ENCODE data around the gene OXCT1. TPM values are rescaled to one million over a fixed set of nuclear protein-coding genes. Genes with fewer than 3 reads are reported as not detected.

Gene OXCT1
- total and polyA plus RNA-seq, 9 of the 15 experiments (the other 6 are each of a cell fraction or from before 2014, with no cell fraction given): 24.7 to 61.2 (median 41.9) TPM

DNA sequence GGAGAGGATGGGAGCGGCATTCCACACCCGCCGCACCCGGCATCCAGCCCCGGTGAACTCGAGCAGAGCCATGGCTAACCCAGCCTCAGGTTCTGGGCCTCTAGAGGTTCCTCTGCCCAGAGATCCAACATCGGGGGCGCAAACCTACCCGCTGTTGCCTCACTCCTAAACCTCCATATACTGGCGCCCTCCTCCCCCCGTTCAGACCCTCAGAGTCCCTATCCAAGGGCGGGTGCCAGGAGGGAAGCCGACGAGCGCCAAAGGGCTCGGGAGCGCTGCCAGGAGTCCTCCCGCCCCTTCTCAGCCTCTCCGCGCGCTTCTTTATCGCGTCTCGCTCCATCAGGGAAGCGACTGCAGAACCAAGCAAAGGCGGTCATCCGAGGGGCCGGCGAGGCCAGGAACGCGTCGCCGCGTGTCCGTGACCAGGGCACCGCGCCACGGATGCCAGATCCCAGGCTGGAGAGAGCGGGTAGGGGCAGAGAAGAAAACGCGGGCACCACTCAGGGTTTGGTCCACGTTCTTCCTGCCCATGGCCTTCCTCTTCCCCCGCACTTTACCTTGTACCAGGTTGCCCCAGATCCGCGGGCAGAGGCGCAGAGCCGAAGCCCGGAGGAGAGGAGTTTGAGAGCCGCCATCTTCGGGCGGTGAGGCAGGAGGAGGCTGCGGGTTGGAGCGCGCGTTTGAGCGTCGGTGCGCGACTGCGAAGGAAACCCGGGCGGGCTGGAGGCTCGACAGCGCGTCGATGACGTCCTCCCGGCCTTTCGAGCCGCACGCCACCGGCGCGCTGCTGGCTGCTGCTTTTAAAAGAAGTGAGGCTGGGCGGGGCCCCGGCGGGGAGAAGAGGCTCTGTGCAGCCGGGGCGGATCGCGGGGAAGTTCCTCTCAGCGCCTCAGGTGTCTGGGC, at the start of gene OXCT1 (continued):
- TF ChIP-seq, protein P1, sequence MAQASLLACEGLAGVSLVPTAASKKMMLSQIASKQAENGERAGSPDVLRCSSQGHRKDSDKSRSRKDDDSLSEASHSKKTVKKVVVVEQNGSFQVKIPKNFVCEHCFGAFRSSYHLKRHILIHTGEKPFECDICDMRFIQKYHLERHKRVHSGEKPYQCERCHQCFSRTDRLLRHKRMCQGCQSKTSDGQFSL (CRISPR knock-in tag; IDR thresholded peaks at IDR 0.05): no peak
- TF ChIP-seq, protein P1 (tag; IDR thresholded peaks at IDR 0.05): no peak
- TF ChIP-seq PHB (CRISPR knock-in tag; IDR thresholded peaks at IDR 0.05) (no peak), MYC (IDR thresholded peaks at IDR 0.05; ENCODE audit: low read depth, low read length) (peak; percentile 47), MYC (CRISPR knock-in tag; IDR thresholded peaks at IDR 0.05; ENCODE audit: borderline replicate concordance, low read depth) (no peak), ZNF12 (CRISPR knock-in tag; IDR thresholded peaks at IDR 0.05) (peak; percentile 14; the same call in 1 of the 2 replicates), RB1 (IDR thresholded peaks at IDR 0.05; ENCODE audit: low read depth) (peak; percentile 55; the same call in 1 of the 2 replicates), MIER1 (IDR thresholded peaks at IDR 0.05; ENCODE audit: low read depth) (0 out of 2 replicates have a peak, but pooled peaks have one; percentile 23), EP400 (IDR thresholded peaks at IDR 0.05) (peak; percentile 84), MXI1 (IDR thresholded peaks at IDR 0.05; ENCODE audit: low read depth, low read length) (no peak), PHF20 (IDR thresholded peaks at IDR 0.05; ENCODE audit: partially characterized antibody) (peak; percentile 62), RNF2 (IDR thresholded peaks at IDR 0.05) (peak; percentile 62; the same call in 1 of the 2 replicates), ZNF311 (CRISPR knock-in tag; IDR thresholded peaks at IDR 0.05) (no peak), MCM2 (IDR thresholded peaks at IDR 0.05; ENCODE audit: low read depth) (no peak)
- TF ChIP-seq, protein P2, sequence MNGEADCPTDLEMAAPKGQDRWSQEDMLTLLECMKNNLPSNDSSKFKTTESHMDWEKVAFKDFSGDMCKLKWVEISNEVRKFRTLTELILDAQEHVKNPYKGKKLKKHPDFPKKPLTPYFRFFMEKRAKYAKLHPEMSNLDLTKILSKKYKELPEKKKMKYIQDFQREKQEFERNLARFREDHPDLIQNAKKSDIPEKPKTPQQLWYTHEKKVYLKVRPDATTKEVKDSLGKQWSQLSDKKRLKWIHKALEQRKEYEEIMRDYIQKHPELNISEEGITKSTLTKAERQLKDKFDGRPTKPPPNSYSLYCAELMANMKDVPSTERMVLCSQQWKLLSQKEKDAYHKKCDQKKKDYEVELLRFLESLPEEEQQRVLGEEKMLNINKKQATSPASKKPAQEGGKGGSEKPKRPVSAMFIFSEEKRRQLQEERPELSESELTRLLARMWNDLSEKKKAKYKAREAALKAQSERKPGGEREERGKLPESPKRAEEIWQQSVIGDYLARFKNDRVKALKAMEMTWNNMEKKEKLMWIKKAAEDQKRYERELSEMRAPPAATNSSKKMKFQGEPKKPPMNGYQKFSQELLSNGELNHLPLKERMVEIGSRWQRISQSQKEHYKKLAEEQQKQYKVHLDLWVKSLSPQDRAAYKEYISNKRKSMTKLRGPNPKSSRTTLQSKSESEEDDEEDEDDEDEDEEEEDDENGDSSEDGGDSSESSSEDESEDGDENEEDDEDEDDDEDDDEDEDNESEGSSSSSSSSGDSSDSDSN (IDR thresholded peaks at IDR 0.05; ENCODE audit: borderline replicate concordance in 1 of 2, low read depth in 2 of 2, low read length in 2 of 2): peak; percentile 71 to 77; a peak in 1 of 4 replicates
- TF ChIP-seq, protein P3, sequence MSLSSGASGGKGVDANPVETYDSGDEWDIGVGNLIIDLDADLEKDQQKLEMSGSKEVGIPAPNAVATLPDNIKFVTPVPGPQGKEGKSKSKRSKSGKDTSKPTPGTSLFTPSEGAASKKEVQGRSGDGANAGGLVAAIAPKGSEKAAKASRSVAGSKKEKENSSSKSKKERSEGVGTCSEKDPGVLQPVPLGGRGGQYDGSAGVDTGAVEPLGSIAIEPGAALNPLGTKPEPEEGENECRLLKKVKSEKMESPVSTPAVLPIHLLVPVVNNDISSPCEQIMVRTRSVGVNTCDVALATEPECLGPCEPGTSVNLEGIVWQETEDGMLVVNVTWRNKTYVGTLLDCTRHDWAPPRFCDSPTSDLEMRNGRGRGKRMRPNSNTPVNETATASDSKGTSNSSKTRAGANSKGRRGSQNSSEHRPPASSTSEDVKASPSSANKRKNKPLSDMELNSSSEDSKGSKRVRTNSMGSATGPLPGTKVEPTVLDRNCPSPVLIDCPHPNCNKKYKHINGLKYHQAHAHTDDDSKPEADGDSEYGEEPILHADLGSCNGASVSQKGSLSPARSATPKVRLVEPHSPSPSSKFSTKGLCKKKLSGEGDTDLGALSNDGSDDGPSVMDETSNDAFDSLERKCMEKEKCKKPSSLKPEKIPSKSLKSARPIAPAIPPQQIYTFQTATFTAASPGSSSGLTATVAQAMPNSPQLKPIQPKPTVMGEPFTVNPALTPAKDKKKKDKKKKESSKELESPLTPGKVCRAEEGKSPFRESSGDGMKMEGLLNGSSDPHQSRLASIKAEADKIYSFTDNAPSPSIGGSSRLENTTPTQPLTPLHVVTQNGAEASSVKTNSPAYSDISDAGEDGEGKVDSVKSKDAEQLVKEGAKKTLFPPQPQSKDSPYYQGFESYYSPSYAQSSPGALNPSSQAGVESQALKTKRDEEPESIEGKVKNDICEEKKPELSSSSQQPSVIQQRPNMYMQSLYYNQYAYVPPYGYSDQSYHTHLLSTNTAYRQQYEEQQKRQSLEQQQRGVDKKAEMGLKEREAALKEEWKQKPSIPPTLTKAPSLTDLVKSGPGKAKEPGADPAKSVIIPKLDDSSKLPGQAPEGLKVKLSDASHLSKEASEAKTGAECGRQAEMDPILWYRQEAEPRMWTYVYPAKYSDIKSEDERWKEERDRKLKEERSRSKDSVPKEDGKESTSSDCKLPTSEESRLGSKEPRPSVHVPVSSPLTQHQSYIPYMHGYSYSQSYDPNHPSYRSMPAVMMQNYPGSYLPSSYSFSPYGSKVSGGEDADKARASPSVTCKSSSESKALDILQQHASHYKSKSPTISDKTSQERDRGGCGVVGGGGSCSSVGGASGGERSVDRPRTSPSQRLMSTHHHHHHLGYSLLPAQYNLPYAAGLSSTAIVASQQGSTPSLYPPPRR (CRISPR knock-in tag; IDR thresholded peaks at IDR 0.05; ENCODE audit: borderline replicate concordance): no peak; the same call in 1 of the 2 replicates
- TF ChIP-seq, protein P4, sequence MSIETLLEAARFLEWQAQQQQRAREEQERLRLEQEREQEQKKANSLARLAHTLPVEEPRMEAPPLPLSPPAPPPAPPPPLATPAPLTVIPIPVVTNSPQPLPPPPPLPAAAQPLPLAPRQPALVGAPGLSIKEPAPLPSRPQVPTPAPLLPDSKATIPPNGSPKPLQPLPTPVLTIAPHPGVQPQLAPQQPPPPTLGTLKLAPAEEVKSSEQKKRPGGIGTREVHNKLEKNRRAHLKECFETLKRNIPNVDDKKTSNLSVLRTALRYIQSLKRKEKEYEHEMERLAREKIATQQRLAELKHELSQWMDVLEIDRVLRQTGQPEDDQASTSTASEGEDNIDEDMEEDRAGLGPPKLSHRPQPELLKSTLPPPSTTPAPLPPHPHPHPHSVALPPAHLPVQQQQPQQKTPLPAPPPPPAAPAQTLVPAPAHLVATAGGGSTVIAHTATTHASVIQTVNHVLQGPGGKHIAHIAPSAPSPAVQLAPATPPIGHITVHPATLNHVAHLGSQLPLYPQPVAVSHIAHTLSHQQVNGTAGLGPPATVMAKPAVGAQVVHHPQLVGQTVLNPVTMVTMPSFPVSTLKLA (conservative IDR thresholded peaks at IDR 0.05): peak; percentile 53 to 76

Data from K562 (cell line).